SK-N-SH treated with all-trans-retinoic acid at 6 μM for 48 hours (cell line): ENCODE data around the gene YIF1A.

ENCODE experiments used
- ATAC-seq: fragments of 200-7000 bp; cut with Tn5 transposase; 3 replicates; pipeline ENCODE4 v1.9.1; 2020; ENCODE audit warnings: mild to moderate bottlenecking, moderate library complexity
- ARNTL ChIP-seq: fragments of 450-650 bp; formaldehyde crosslinking; IDR thresholded peaks from 2 replicates; pipeline ENCODE4 v1.5.0; 2020; ENCODE audit warnings: low read depth, mild to moderate bottlenecking, moderate library complexity, borderline replicate concordance
- BACH2 ChIP-seq: fragments of 250-450 bp; sonication (Bioruptor Pico); IDR thresholded peaks from 2 replicates; pipeline ENCODE4 v1.9.0; 2021; ENCODE audit warnings: mild to moderate bottlenecking, borderline replicate concordance
- CREB5 ChIP-seq: fragments of 250-450 bp; sonication (Bioruptor Pico); IDR thresholded peaks from 2 replicates; pipeline ENCODE4 v1.5.1; 2020; ENCODE audit warnings: low read depth, mild to moderate bottlenecking, moderate library complexity
- CSDC2 ChIP-seq: fragments of 250-450 bp; sonication (Bioruptor Pico); IDR thresholded peaks from 2 replicates; pipeline ENCODE4 v1.5.0; 2020; ENCODE audit warnings: mild to moderate bottlenecking, moderate library complexity
- ESRRG ChIP-seq: fragments of 250-450 bp; sonication (Bioruptor Pico); IDR thresholded peaks from 2 replicates; pipeline ENCODE4 v1.6.1; 2021; ENCODE audit warnings: mild to moderate bottlenecking
- GLIS3 ChIP-seq: fragments of 250-450 bp; sonication (Bioruptor Pico); IDR thresholded peaks from 2 replicates; pipeline ENCODE4 v1.5.0; 2020; ENCODE audit warnings: mild to moderate bottlenecking, moderate library complexity
- ISL1 ChIP-seq: fragments of 250-450 bp; sonication (Bioruptor Pico); IDR thresholded peaks from 2 replicates; pipeline ENCODE4 v2.1.2; 2022; ENCODE audit warnings: mild to moderate bottlenecking, moderate library complexity
- OSR1 ChIP-seq: fragments of 250-450 bp; sonication (Bioruptor Pico); IDR thresholded peaks from 2 replicates; pipeline ENCODE4 v1.8.0; 2022; ENCODE audit warnings: moderate library complexity, mild to moderate bottlenecking, inconsistent platforms
- PPARA ChIP-seq: fragments of 250-450 bp; sonication (Bioruptor Pico); IDR thresholded peaks from 2 replicates; pipeline ENCODE4 v1.5.0; 2020; ENCODE audit warnings: mild to moderate bottlenecking, borderline replicate concordance
- RARB ChIP-seq: fragments of 250-450 bp; sonication (Bioruptor Pico); IDR thresholded peaks from 2 replicates; pipeline ENCODE4 v1.8.0; 2021; ENCODE audit warnings: mild to moderate bottlenecking, moderate library complexity
- TCF4 ChIP-seq: fragments of 250-450 bp; sonication (Bioruptor Pico); IDR thresholded peaks from 2 replicates; pipeline ENCODE4 v1.8.0; 2021; ENCODE audit warnings: mild to moderate bottlenecking, moderate library complexity, borderline replicate concordance
- TOX ChIP-seq: fragments of 250-450 bp; sonication (Bioruptor Pico); IDR thresholded peaks from 2 replicates; pipeline ENCODE4 v1.8.0; 2021; ENCODE audit warnings: mild to moderate bottlenecking, moderate library complexity, borderline replicate concordance
- ZC3H10 ChIP-seq: fragments of 250-450 bp; sonication (Bioruptor Pico); IDR thresholded peaks from 2 replicates; pipeline ENCODE4 v1.5.1; 2021; ENCODE audit warnings: mild to moderate bottlenecking, moderate library complexity
- ZFP3 ChIP-seq: fragments of 250-450 bp; sonication (Bioruptor Pico); IDR thresholded peaks from 2 replicates; pipeline ENCODE4 v1.5.0; 2020; ENCODE audit warnings: mild to moderate bottlenecking, moderate library complexity
- ZFP30 ChIP-seq: fragments of 450-650 bp; formaldehyde crosslinking; IDR thresholded peaks from 2 replicates; pipeline ENCODE4 v1.5.0; 2022; ENCODE audit warnings: mild to moderate bottlenecking, moderate library complexity
- ZNF565 ChIP-seq: fragments of 450-650 bp; formaldehyde crosslinking; conservative IDR thresholded peaks from 2 replicates; pipeline ENCODE4 v1.5.0; 2020; ENCODE audit warnings: low read depth, mild to moderate bottlenecking, moderate library complexity
- ZNF70 ChIP-seq: fragments of 450-650 bp; formaldehyde crosslinking; IDR thresholded peaks from 2 replicates; pipeline ENCODE4 v1.5.0; 2020; ENCODE audit warnings: mild to moderate bottlenecking, moderate library complexity
- ZNF8 ChIP-seq: fragments of 450-650 bp; formaldehyde crosslinking; IDR thresholded peaks from 2 replicates; pipeline ENCODE4 v1.5.0; 2020; ENCODE audit warnings: mild to moderate bottlenecking, moderate library complexity
- TF ChIP-seq, protein P1 (sequence below): fragments of 250-450 bp; sonication (Bioruptor Pico); IDR thresholded peaks from 2 replicates; pipeline ENCODE4 v1.8.0; 2021; ENCODE audit warnings: low read depth, mild to moderate bottlenecking, moderate library complexity, borderline replicate concordance
- TF ChIP-seq, protein P2 (sequence below): fragments of 250-450 bp; sonication (Bioruptor Pico); IDR thresholded peaks from 2 replicates; pipeline ENCODE4 v1.8.0; 2020; ENCODE audit warnings: mild to moderate bottlenecking, moderate library complexity, borderline replicate concordance

The YIF1A gene

GRCh38 chr11:66243782-66244535 is 45.0 kb downstream of the YIF1A start:
- ATAC-seq, result no peak
- no peak for TF ChIP-seq ZFP3
- no peak for TF ChIP-seq PPARA (CRISPR knock-in tag)
- no peak for TF ChIP-seq RARB (CRISPR knock-in tag)
- TF ChIP-seq BACH2, result no peak
- no peak for TF ChIP-seq GLIS3 (CRISPR knock-in tag)
- TF ChIP-seq ARNTL, result no peak
- no peak for TF ChIP-seq ZNF565
- no peak for TF ChIP-seq ZNF8 (CRISPR knock-in tag)
- TF ChIP-seq, protein P1, sequence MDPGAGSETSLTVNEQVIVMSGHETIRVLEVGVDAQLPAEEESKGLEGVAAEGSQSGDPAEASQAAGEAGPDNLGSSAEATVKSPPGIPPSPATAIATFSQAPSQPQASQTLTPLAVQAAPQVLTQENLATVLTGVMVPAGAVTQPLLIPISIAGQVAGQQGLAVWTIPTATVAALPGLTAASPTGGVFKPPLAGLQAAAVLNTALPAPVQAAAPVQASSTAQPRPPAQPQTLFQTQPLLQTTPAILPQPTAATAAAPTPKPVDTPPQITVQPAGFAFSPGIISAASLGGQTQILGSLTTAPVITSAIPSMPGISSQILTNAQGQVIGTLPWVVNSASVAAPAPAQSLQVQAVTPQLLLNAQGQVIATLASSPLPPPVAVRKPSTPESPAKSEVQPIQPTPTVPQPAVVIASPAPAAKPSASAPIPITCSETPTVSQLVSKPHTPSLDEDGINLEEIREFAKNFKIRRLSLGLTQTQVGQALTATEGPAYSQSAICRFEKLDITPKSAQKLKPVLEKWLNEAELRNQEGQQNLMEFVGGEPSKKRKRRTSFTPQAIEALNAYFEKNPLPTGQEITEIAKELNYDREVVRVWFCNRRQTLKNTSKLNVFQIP, result no peak
- no peak for TF ChIP-seq ZNF70 (CRISPR knock-in tag)
- no peak for TF ChIP-seq CSDC2 (CRISPR knock-in tag)
- TF ChIP-seq, all 23 proteins: peak for 0

DNA sequence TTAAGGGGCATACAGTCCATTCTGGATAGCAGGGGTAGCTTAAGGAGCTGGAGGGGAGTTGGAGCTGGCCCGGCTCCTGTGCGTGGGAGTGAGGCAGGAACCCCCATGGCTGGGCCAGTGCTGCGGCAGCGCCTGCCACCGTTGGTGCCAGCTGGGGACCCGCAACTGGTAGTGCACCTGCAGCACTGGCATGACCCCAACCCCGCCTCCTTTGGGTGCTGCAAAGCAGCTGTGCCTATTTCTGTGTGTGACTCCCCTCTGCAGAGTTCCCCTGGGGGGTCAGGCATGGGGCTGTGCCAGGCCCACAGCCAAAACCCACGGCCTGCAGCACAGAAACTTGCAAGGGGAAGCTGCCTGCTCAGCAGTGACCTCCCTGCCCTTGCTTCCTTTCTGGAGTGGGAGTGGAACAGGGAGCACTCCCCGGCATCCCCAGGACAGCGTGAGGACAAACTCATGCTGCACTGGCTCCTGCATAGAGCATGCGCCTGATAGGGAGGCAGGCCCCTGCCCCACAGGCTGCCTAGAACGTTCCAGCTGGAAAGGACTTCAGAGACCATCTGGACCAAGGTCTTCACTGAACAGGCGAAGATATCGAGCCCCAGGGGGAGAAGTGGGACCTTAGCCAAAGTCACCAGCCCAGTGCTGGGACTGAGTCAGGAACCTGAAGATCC is 46.7 kb downstream of the YIF1A start:
- TF ChIP-seq ESRRG (CRISPR knock-in tag) (no peak), GLIS3 (CRISPR knock-in tag) (no peak), ZNF8 (CRISPR knock-in tag) (no peak), CREB5 (no peak), ZFP30 (CRISPR knock-in tag) (no peak), BACH2 (no peak), RARB (CRISPR knock-in tag) (no peak), ZC3H10 (no peak), CSDC2 (CRISPR knock-in tag) (no peak), ARNTL (no peak)
- TF ChIP-seq, protein P1, result no peak
- ATAC-seq, result no peak

DNA sequence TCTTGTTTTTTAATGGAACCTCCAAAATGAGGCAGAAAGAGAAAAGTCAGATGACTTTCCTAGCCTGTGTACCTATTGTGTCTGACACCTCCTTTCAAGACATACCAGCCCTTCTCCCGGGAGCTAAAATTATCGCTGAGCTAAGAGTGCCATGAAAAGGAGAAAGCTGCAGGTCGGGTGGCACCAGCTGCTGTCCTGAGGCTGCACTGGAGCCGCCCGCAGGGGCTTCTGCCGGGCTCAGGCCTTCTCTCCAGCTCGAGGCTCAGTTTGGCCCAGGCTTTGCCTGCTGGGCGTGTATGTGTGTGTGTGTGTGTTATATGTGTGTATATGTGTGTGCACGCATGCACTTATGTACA is 48.2 kb downstream of the YIF1A start:
- TF ChIP-seq TOX (CRISPR knock-in tag), result no peak
- no peak for TF ChIP-seq ZFP30 (CRISPR knock-in tag)
- no peak for TF ChIP-seq ZC3H10
- TF ChIP-seq ARNTL, result no peak
- no peak for TF ChIP-seq ISL1
- no peak for TF ChIP-seq ZNF70 (CRISPR knock-in tag)
- no peak for TF ChIP-seq PPARA (CRISPR knock-in tag)
- no peak for TF ChIP-seq ESRRG (CRISPR knock-in tag)
- TF ChIP-seq RARB (CRISPR knock-in tag), result no peak
- no peak for TF ChIP-seq OSR1
- ATAC-seq, result no peak

GRCh38 chr11:66239998-66240780 is 48.8 kb downstream of the YIF1A start:
- TF ChIP-seq CSDC2 (CRISPR knock-in tag) (no peak), BACH2 (no peak), TCF4 (CRISPR knock-in tag) (no peak), ZFP3 (no peak), OSR1 (no peak), ZFP30 (CRISPR knock-in tag) (no peak)
- TF ChIP-seq, protein P2, sequence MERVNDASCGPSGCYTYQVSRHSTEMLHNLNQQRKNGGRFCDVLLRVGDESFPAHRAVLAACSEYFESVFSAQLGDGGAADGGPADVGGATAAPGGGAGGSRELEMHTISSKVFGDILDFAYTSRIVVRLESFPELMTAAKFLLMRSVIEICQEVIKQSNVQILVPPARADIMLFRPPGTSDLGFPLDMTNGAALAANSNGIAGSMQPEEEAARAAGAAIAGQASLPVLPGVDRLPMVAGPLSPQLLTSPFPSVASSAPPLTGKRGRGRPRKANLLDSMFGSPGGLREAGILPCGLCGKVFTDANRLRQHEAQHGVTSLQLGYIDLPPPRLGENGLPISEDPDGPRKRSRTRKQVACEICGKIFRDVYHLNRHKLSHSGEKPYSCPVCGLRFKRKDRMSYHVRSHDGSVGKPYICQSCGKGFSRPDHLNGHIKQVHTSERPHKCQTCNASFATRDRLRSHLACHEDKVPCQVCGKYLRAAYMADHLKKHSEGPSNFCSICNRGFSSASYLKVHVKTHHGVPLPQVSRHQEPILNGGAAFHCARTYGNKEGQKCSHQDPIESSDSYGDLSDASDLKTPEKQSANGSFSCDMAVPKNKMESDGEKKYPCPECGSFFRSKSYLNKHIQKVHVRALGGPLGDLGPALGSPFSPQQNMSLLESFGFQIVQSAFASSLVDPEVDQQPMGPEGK (CRISPR knock-in tag), result no peak
- TF ChIP-seq, protein P1, result no peak
- no peak for ATAC-seq
